HepG2 (cell line): ENCODE data around the gene F7. TPM values are rescaled to one million over a fixed set of nuclear protein-coding genes. Genes with fewer than 3 reads are reported as not detected.

Experiments
- HOXA9 ChIP-seq: sonication (generic); formaldehyde crosslinking; IDR thresholded peaks from 2 replicates; pipeline ENCODE4 v1.8.1; 2022; ENCODE audit warnings: missing genetic modification reagents, mild to moderate bottlenecking, moderate library complexity, borderline replicate concordance
- HOXD1 ChIP-seq: sonication (generic); formaldehyde crosslinking; IDR thresholded peaks from 2 replicates; pipeline ENCODE4 v1.5.0; 2020; ENCODE audit warnings: missing genetic modification reagents
- MED1 ChIP-seq: sonication (generic); formaldehyde crosslinking; IDR thresholded peaks from 2 replicates; pipeline ENCODE4 v1.4.0; 2020; ENCODE audit warnings: missing genetic modification reagents
- NR2C2 ChIP-seq: sonication (generic); formaldehyde crosslinking; IDR thresholded peaks from 2 replicates; pipeline ENCODE4 v1.4.0; 2020; ENCODE audit warnings: missing genetic modification reagents, mild to moderate bottlenecking, moderate library complexity, borderline replicate concordance
- SNAI1 ChIP-seq: sonication (generic); formaldehyde crosslinking; IDR thresholded peaks from 2 replicates; pipeline ENCODE4 v1.5.0; 2020; ENCODE audit warnings: mild to moderate bottlenecking, missing genetic modification reagents, borderline replicate concordance
- TGIF2 ChIP-seq: IDR thresholded peaks from 2 replicates; pipeline ENCODE4 v1.6.1; 2016; ENCODE audit warnings: control low read depth, missing compliant biosample characterization
- THAP11 ChIP-seq: IDR thresholded peaks from 2 replicates; pipeline ENCODE4 v1.6.1; 2016; ENCODE audit warnings: missing biosample characterization, missing genetic modification reagents
- THAP9 ChIP-seq: sonication (generic); formaldehyde crosslinking; IDR thresholded peaks from 2 replicates; pipeline ENCODE4; 2020; ENCODE audit warnings: missing genetic modification reagents, mild to moderate bottlenecking, borderline replicate concordance
- TSC22D2 ChIP-seq: sonication (generic); formaldehyde crosslinking; IDR thresholded peaks from 2 replicates; pipeline ENCODE4 v1.5.1; 2020; ENCODE audit warnings: missing genetic modification reagents, mild to moderate bottlenecking, borderline replicate concordance
- ZBTB7B ChIP-seq: sonication (generic); formaldehyde crosslinking; IDR thresholded peaks from 2 replicates; pipeline ENCODE4 v1.4.0; 2020; ENCODE audit warnings: missing genetic modification reagents
- ZFX ChIP-seq: sonication (generic); formaldehyde crosslinking; IDR thresholded peaks from 2 replicates; pipeline ENCODE4 v1.4.0; 2020; ENCODE audit warnings: mild to moderate bottlenecking, low read depth, missing genetic modification reagents, moderate library complexity
- ZNF383 ChIP-seq: sonication (generic); formaldehyde crosslinking; IDR thresholded peaks from 2 replicates; pipeline ENCODE4 v1.4.0; 2020; ENCODE audit warnings: missing genetic modification reagents, mild to moderate bottlenecking, borderline replicate concordance
- ZNF451 ChIP-seq: sonication (generic); formaldehyde crosslinking; IDR thresholded peaks from 2 replicates; pipeline ENCODE4 v1.5.0; 2020; ENCODE audit warnings: mild to moderate bottlenecking, missing genetic modification reagents
- ZNF816 ChIP-seq: sonication (generic); formaldehyde crosslinking; IDR thresholded peaks from 2 replicates; pipeline ENCODE4 v1.8.0; 2022; ENCODE audit warnings: missing genetic modification reagents, mild to moderate bottlenecking, borderline replicate concordance
- polyA plus RNA-seq, 8 experiments: library from polyadenylated mRNA; depleted of rRNA in 3 of 8; stranded (reverse) in 7 of 8; unstranded in 1 of 8; fragments of >200 nt; fragmentation: Illumina TruSeq in 4 of 8; extraction: Trizol in 4 of 8; gene quantifications; 2 replicates each; pipeline versions ENCODE4 v1.2.1 to v1.2.3, GENCODE V29; 2011 to 2016; ENCODE audit warnings: low read depth in 4 of 8, missing spikeins in 1 of 8, mixed read lengths in 1 of 8; ENCODE audit not compliant: insufficient read depth in 1 of 8
- total RNA-seq, 5 experiments: library from RNA; depleted of rRNA; stranded (reverse); fragments of >200 nt; fragmentation: Illumina TruSeq; extraction: Trizol; gene quantifications; 2 replicates each; pipeline ENCODE4 v1.2.3, GENCODE V29; 2016; ENCODE audit warnings: low read depth in 1 of 5

F7 gene
- total and polyA plus RNA-seq, 2 of the 13 experiments (the other 11 are each of a cell fraction or from before 2014, with no cell fraction given) = 12.6 to 26.5 TPM

GRCh38 chr13:113114511-113115362 lies 9.1 kb downstream of the F7 start (continued):
- TF ChIP-seq THAP9 (no peak), ZNF816 (no peak), TGIF2 (CRISPR knock-in tag) (no peak), ZFX (CRISPR knock-in tag) (no peak), HOXA9 (CRISPR knock-in tag) (no peak), ZNF451 (no peak), HOXD1 (CRISPR knock-in tag) (no peak), ZBTB7B (CRISPR knock-in tag) (no peak), ZNF383 (no peak), NR2C2 (CRISPR knock-in tag) (no peak), SNAI1 (CRISPR knock-in tag) (no peak), THAP11 (CRISPR knock-in tag) (no peak), MED1 (CRISPR knock-in tag) (no peak), TSC22D2 (CRISPR knock-in tag) (no peak)
